ENCODE results near the gene DPH7.
"Not testable (repeated sequence)": the region's sequence is repeated elsewhere in the genome, so short reads cannot be mapped to it uniquely, and the experiment has no call there.

DPH7 gene

GRCh38 chr9:137543237-137543963, 35.3 kb downstream of the DPH7 start:
- no peak overlapping the region for H3K4me3 ChIP-seq (ENCODE audit: low read depth, low read length)
- no peaks in the 10 kb centered on the region for H3K9me3 ChIP-seq (ENCODE audit: control insufficient read depth, insufficient read depth, low read length)
- no peak overlapping the region for H3K9ac ChIP-seq (ENCODE audit: low read depth, low read length)
- H3K36me3 ChIP-seq (ENCODE audit: control insufficient read depth, insufficient read depth, low read length) = no peaks in the 10 kb centered on the region
- H3K4me1 ChIP-seq (ENCODE audit: control insufficient read depth, insufficient read depth, low read length) = no peaks in the 10 kb centered on the region
- no peaks in the 10 kb centered on the region for H3K27me3 ChIP-seq (ENCODE audit: control insufficient read depth, insufficient read depth, low read length)
- no peak overlapping the region for H3K27ac ChIP-seq (ENCODE audit: low read depth, low read length)

DNA sequence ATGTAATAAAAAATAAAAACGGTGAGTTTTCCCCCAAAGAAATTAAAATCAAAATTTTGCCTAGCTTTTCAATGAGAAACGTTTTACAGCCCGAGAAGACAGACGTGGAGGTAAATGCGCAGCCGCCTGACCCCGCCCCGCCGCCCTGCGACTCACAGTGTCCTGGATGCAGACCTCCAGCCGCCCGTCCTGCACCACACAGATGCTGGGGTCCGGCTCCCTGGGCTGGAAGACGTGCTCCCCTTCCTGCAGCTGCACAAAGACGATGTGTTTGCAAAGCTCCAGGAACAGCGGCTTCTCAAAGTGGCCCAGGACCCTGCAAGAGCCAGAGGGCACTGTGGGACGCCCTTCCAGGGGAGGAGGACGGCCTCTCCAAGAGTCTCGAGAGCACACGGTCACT, 36.2 kb downstream of the DPH7 start:
- no peaks in the 10 kb centered on the region for H3K9me3 ChIP-seq (ENCODE audit: control insufficient read depth, insufficient read depth, low read length)
- H3K4me3 ChIP-seq (ENCODE audit: low read depth, low read length) = no peak overlapping the region
- no peaks in the 10 kb centered on the region for H3K4me1 ChIP-seq (ENCODE audit: control insufficient read depth, insufficient read depth, low read length)
- H3K27ac ChIP-seq (ENCODE audit: low read depth, low read length) = no peak overlapping the region
- H3K27me3 ChIP-seq (ENCODE audit: control insufficient read depth, insufficient read depth, low read length) = no peaks in the 10 kb centered on the region
- no peaks in the 10 kb centered on the region for H3K36me3 ChIP-seq (ENCODE audit: control insufficient read depth, insufficient read depth, low read length)
- H3K9ac ChIP-seq (ENCODE audit: low read depth, low read length) = no peak overlapping the region

- no peaks in the 10 kb centered on the region for H3K4me1 ChIP-seq (ENCODE audit: control insufficient read depth, insufficient read depth, low read length)
- no peak overlapping the region for H3K4me3 ChIP-seq (ENCODE audit: low read depth, low read length)
- no peaks in the 10 kb centered on the region for H3K9me3 ChIP-seq (ENCODE audit: control insufficient read depth, insufficient read depth, low read length)
- no peaks in the 10 kb centered on the region for H3K36me3 ChIP-seq (ENCODE audit: control insufficient read depth, insufficient read depth, low read length)
- no peak overlapping the region for H3K9ac ChIP-seq (ENCODE audit: low read depth, low read length)
- H3K27ac ChIP-seq (ENCODE audit: low read depth, low read length) = no peak overlapping the region
- H3K27me3 ChIP-seq (ENCODE audit: control insufficient read depth, insufficient read depth, low read length) = no peaks in the 10 kb centered on the region
These were observed 38.2 kb downstream of the DPH7 start for GRCh38 chr9:137540536-137540935.

DNA sequence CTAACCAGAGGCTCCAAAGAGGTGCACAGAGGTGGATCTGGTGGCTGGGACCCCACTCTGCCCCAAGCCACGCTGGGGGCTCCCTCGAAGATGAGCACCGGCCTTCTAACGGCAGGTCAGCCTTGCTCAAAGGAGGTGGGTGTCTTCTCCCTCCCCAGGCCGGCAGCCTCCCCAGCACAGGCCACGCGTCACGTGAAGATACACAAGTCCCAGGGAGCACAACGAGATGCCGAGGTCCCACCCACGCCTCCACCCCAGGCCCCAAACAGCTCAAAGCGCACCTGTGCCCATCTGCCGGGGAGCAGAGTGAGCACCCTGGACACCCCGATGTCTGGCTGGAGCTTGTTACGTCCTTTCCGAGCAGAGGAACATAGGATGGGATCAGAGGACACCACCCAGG, 40.7 kb downstream of the DPH7 start:
- Histone ChIP-seq H3K9ac (ENCODE audit: low read depth, low read length) (no peak overlapping the region), H3K27me3 (ENCODE audit: control insufficient read depth, insufficient read depth, low read length) (no peaks in the 10 kb centered on the region), H3K27ac (ENCODE audit: low read depth, low read length) (no peak overlapping the region), H3K36me3 (ENCODE audit: control insufficient read depth, insufficient read depth, low read length) (no peaks in the 10 kb centered on the region), H3K9me3 (ENCODE audit: control insufficient read depth, insufficient read depth, low read length) (no peaks in the 10 kb centered on the region), H3K4me3 (ENCODE audit: low read depth, low read length) (no peak overlapping the region), H3K4me1 (ENCODE audit: control insufficient read depth, insufficient read depth, low read length) (no peaks in the 10 kb centered on the region)

DNA sequence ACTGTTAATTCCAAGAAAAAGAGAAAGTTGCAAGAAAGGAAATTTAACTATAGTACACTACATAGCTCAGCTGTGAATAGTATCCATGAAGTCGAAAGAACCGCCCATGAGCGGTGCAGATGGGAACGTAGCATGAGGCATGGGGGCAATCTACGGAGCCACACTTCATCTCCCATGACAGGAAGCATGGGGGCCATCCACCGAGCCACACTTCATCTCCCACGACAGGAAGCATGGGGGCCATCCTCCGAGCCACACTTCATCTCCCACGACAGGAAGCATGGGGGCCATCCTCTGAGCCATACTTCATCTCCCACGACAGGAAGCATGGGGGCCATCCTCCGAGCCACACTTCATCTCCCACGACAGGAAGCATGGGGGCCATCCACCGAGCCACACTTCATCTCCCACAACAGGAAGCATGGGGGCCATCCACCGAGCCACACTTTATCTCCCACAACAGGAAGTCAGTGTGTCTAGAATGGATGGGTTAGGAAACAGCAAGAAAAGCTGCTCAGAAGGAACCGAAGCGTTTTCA, 42.1 kb downstream of the DPH7 start:
- not testable (repeated sequence) for H3K9ac ChIP-seq (ENCODE audit: low read depth, low read length); H3K27me3 ChIP-seq (ENCODE audit: control insufficient read depth, insufficient read depth, low read length); H3K9me3 ChIP-seq (ENCODE audit: control insufficient read depth, insufficient read depth, low read length); H3K36me3 ChIP-seq (ENCODE audit: control insufficient read depth, insufficient read depth, low read length); H3K27ac ChIP-seq (ENCODE audit: low read depth, low read length); H3K4me1 ChIP-seq (ENCODE audit: control insufficient read depth, insufficient read depth, low read length); H3K4me3 ChIP-seq (ENCODE audit: low read depth, low read length)

- Histone ChIP-seq H3K27ac (ENCODE audit: low read depth, low read length) (no peak overlapping the region), H3K4me1 (ENCODE audit: control insufficient read depth, insufficient read depth, low read length) (no peaks in the 10 kb centered on the region), H3K27me3 (ENCODE audit: control insufficient read depth, insufficient read depth, low read length) (no peaks in the 10 kb centered on the region), H3K36me3 (ENCODE audit: control insufficient read depth, insufficient read depth, low read length) (no peaks in the 10 kb centered on the region), H3K4me3 (ENCODE audit: low read depth, low read length) (no peak overlapping the region), H3K9me3 (ENCODE audit: control insufficient read depth, insufficient read depth, low read length) (no peaks in the 10 kb centered on the region), H3K9ac (ENCODE audit: low read depth, low read length) (no peak overlapping the region)
These were observed 43.7 kb downstream of the DPH7 start for GRCh38 chr9:137535120-137535428.

DNA sequence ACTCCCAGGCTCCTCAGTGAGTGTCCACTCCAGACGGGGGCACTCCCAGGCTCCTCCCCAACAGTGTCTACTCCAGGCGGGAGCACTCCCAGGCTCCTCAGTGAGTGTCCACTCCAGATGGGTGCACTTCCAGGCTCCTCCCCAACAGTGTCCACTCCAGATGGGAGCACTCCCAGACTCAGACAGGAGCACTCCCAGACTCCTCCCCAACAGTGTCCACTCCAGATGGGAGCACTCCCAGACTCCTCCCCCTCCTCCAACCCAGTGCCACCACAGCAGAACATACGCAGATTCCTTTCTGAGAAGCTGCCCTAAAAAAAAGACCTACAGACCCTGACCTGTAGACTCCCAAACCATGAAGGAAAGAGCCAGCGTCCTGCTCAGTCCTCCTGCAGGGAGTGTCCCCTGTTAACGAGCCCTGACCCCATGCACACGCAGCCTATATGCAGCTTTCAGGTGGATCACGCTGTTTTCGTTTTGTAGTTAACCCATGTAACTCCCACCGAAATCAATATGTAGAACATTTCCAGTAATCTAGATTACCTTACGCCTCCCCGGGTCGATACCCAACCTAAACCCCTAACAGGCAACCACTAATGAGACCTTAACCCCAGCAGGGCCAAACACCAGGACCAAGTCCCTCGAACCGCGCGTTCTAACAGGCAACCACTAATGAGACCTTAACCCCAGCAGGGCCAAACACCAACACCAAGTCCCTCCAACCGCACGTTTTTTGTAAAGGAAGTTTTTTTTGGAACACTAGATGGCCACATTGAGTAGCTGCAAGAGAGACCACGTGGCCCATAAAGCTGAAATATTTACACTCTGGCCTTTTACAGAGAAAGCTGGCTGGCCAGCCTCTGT, 44.2 kb downstream of the DPH7 start:
- Histone ChIP-seq H3K4me3 (ENCODE audit: low read depth, low read length) (no peak overlapping the region), H3K4me1 (ENCODE audit: control insufficient read depth, insufficient read depth, low read length) (no peaks in the 10 kb centered on the region), H3K9me3 (ENCODE audit: control insufficient read depth, insufficient read depth, low read length) (no peaks in the 10 kb centered on the region), H3K36me3 (ENCODE audit: control insufficient read depth, insufficient read depth, low read length) (no peaks in the 10 kb centered on the region), H3K9ac (ENCODE audit: low read depth, low read length) (no peak overlapping the region), H3K27ac (ENCODE audit: low read depth, low read length) (no peak overlapping the region), H3K27me3 (ENCODE audit: control insufficient read depth, insufficient read depth, low read length) (no peaks in the 10 kb centered on the region)

- not testable (repeated sequence) for H3K36me3 ChIP-seq (ENCODE audit: control insufficient read depth, insufficient read depth, low read length); H3K27me3 ChIP-seq (ENCODE audit: control insufficient read depth, insufficient read depth, low read length); H3K4me3 ChIP-seq (ENCODE audit: low read depth, low read length); H3K27ac ChIP-seq (ENCODE audit: low read depth, low read length); H3K9me3 ChIP-seq (ENCODE audit: control insufficient read depth, insufficient read depth, low read length); H3K4me1 ChIP-seq (ENCODE audit: control insufficient read depth, insufficient read depth, low read length); H3K9ac ChIP-seq (ENCODE audit: low read depth, low read length)
These were observed 45.7 kb downstream of the DPH7 start for GRCh38 chr9:137532891-137533468.

GRCh38 chr9:137531099-137531765, 47.5 kb downstream of the DPH7 start:
- H3K27ac ChIP-seq (ENCODE audit: low read depth, low read length) = no peak overlapping the region
- no peaks in the 10 kb centered on the region for H3K27me3 ChIP-seq (ENCODE audit: control insufficient read depth, insufficient read depth, low read length)
- no peak overlapping the region for H3K4me3 ChIP-seq (ENCODE audit: low read depth, low read length)
- H3K4me1 ChIP-seq (ENCODE audit: control insufficient read depth, insufficient read depth, low read length) = no peaks in the 10 kb centered on the region
- no peaks in the 10 kb centered on the region for H3K9me3 ChIP-seq (ENCODE audit: control insufficient read depth, insufficient read depth, low read length)
- H3K9ac ChIP-seq (ENCODE audit: low read depth, low read length) = no peak overlapping the region
- no peaks in the 10 kb centered on the region for H3K36me3 ChIP-seq (ENCODE audit: control insufficient read depth, insufficient read depth, low read length)

DNA sequence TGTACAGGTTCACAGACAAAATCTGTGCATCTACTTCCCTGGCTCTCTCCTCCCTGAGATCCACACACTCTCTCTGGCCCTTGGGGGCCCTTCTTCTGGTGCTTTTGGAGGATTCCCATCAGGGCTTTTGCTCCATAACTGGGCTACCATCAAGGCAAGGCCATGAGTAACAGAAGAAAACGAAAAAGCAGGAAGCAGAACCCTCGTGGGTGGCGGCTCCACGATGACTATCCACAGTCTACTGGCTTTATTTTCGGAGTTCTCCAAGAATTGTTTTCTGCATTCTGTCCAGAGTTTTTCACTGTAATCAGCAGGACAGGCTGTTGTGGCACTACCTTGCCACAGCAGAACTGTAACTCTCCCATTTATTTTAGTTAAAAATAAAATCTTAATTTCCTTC, 48.4 kb downstream of the DPH7 start:
- H3K27me3 ChIP-seq (ENCODE audit: control insufficient read depth, insufficient read depth, low read length) = no peaks in the 10 kb centered on the region
- H3K4me3 ChIP-seq (ENCODE audit: low read depth, low read length) = no peak overlapping the region
- no peaks in the 10 kb centered on the region for H3K36me3 ChIP-seq (ENCODE audit: control insufficient read depth, insufficient read depth, low read length)
- H3K27ac ChIP-seq (ENCODE audit: low read depth, low read length) = no peak overlapping the region
- H3K4me1 ChIP-seq (ENCODE audit: control insufficient read depth, insufficient read depth, low read length) = no peaks in the 10 kb centered on the region
- H3K9me3 ChIP-seq (ENCODE audit: control insufficient read depth, insufficient read depth, low read length) = no peaks in the 10 kb centered on the region
- no peak overlapping the region for H3K9ac ChIP-seq (ENCODE audit: low read depth, low read length)

GRCh38 chr9:137524981-137525317, 53.8 kb downstream of the DPH7 start:
- no peak overlapping the region for H3K4me3 ChIP-seq (ENCODE audit: low read depth, low read length)
- H3K27ac ChIP-seq (ENCODE audit: low read depth, low read length) = no peak overlapping the region
- no peaks in the 10 kb centered on the region for H3K27me3 ChIP-seq (ENCODE audit: control insufficient read depth, insufficient read depth, low read length)
- no peaks in the 10 kb centered on the region for H3K36me3 ChIP-seq (ENCODE audit: control insufficient read depth, insufficient read depth, low read length)
- H3K4me1 ChIP-seq (ENCODE audit: control insufficient read depth, insufficient read depth, low read length) = no peaks in the 10 kb centered on the region
- no peaks in the 10 kb centered on the region for H3K9me3 ChIP-seq (ENCODE audit: control insufficient read depth, insufficient read depth, low read length)
- no peak overlapping the region for H3K9ac ChIP-seq (ENCODE audit: low read depth, low read length)

Measured in HUES48 (cell line).